ENCODE data around the gene DAO. TPM values are rescaled to one million over a fixed set of nuclear protein-coding genes. Genes with fewer than 3 reads are reported as not detected.

DAO gene
- total and polyA plus RNA-seq, 8 donors, result not detected

DNA sequence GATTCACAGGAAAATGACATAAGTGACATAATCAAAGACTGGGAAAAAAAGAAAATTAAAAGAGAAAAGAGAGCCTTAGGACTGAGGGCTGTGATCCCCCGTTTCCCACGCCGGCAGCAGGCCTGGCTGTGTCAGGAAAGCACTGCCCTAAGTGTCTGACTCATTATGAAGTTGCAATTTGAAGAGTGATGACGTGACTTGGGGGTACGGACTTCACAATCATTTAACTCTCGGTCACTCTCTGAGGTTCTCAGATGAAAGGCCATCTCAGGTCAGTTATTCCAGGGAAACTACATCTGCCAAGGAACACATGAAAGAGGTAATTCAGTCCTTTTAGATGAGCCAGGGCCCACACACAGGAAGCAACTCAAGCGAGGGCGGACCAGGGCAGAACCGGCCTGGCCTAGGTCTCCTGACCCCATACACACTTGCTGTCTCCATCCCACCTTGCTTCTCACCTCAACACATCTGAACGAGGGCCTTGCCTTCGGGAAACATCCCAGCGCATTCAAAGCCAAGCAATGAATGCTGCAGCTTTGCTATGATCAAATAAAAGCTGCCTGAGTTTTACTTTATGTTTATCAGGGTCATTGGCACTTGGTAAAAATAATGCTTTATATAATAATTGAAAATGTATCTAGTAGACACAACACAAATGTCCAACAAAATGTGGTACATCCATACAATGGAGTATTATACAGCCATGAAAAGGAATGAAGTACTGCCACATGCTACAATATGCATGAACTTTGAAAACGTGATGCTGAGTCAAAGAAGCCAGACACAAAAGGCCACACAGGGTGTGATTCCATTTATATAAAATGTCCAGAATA, 25.2 kb upstream of the DAO start:
- Histone ChIP-seq H3K9me3 (no peaks in the 10 kb centered on the region), H3K27me3 (no peaks in the 10 kb centered on the region), H3K36me3 (no peaks in the 10 kb centered on the region), H3K4me3 (peak overlapping the region in 1 of 2 donors; percentile 1), H3K27ac (peak overlapping the region; percentile 88 to 92), H3K4me1 (peaks cover 60 to 83% of the 10 kb centered on the region in 2 donors)
- TF ChIP-seq, protein P1, sequence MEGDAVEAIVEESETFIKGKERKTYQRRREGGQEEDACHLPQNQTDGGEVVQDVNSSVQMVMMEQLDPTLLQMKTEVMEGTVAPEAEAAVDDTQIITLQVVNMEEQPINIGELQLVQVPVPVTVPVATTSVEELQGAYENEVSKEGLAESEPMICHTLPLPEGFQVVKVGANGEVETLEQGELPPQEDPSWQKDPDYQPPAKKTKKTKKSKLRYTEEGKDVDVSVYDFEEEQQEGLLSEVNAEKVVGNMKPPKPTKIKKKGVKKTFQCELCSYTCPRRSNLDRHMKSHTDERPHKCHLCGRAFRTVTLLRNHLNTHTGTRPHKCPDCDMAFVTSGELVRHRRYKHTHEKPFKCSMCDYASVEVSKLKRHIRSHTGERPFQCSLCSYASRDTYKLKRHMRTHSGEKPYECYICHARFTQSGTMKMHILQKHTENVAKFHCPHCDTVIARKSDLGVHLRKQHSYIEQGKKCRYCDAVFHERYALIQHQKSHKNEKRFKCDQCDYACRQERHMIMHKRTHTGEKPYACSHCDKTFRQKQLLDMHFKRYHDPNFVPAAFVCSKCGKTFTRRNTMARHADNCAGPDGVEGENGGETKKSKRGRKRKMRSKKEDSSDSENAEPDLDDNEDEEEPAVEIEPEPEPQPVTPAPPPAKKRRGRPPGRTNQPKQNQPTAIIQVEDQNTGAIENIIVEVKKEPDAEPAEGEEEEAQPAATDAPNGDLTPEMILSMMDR (IDR thresholded peaks at IDR 0.05), result no peak
- DNase-seq, result peak in 2 of 4 donors; percentile 63 to 84
- ATAC-seq, result peak; percentile 45
- intact Hi-C loops (cut with DNase I), result no loop called here

DNA sequence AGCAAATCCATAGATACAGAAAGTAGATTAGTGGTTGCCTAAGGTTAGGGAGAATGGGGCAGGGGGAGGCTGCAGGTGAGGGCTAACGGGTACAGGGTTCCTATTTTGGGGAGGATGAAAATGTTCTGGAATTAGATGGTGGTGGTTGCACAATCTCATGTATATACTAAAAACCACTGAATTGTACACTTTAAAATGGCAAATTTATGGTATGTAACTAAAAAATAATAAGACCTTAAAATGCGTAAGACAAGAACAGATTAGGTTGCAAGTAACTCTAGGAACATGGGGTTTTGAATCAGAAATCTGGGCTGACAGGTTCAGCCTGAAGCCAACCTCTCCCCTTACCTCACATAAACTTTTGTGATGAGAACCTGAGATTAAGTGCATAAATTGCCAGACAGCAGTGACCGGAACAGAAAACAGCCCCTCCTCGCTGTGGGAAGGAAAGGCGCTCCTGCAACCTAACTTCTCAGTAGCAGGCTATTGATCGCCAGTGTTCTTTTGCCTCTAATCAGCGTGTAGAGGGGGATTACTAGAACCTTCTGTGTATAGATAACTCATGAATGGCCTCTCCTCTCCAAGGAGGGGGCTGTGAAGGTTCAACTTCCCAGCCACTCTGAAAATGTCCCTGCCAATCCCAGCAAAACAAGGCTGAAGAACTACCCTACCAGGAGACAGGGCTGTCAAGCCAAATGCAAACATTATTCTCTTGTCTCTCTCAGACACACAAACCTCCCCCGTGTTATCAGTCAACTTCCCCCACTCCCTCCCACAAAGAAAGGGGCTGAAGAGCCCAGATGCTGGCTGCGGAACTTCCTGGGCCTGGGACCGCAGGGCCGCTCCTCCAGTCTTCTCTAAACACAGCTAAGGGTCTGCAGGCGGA, 24.4 kb upstream of the DAO start:
- H3K9me3 ChIP-seq, result no peaks in the 10 kb centered on the region
- H3K27me3 ChIP-seq, result no peaks in the 10 kb centered on the region
- no peak for ATAC-seq
- H3K4me1 ChIP-seq, result peaks cover 60 to 87% of the 10 kb centered on the region in 2 donors
- H3K27ac ChIP-seq, result peak overlapping the region; percentile 88 to 92
- no peak for DNase-seq
- H3K4me3 ChIP-seq, result peak overlapping the region; percentile 54 to 82
- intact Hi-C loops (cut with DNase I), result no loop called here
- no peaks in the 10 kb centered on the region for H3K36me3 ChIP-seq
- TF ChIP-seq, protein P1 (IDR thresholded peaks at IDR 0.05), result no peak

DNA sequence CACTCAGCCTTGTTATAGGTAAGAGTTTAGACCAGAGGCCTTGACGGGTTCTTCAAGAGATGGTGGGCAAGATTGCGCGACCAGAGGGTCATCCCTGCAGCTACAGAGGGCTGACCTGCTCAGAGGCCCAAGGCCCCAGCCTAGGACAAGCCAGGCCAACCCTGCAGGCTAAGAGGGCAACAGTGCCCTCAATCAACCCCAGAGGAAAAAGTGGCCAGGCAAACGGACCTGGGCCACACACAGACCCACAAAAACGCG, 23.8 kb upstream of the DAO start:
- intact Hi-C loops (cut with DNase I), result no loop called here
- H3K27ac ChIP-seq, result peak overlapping the region; percentile 88 to 92
- peaks cover 57 to 87% of the 10 kb centered on the region in 2 donors for H3K4me1 ChIP-seq
- no peaks in the 10 kb centered on the region for H3K9me3 ChIP-seq
- no peaks in the 10 kb centered on the region for H3K36me3 ChIP-seq
- ATAC-seq, result no peak
- peak overlapping the region; percentile 54 to 82 for H3K4me3 ChIP-seq
- TF ChIP-seq, protein P1 (IDR thresholded peaks at IDR 0.05), result no peak
- no peak for DNase-seq
- no peaks in the 10 kb centered on the region for H3K27me3 ChIP-seq

DNA sequence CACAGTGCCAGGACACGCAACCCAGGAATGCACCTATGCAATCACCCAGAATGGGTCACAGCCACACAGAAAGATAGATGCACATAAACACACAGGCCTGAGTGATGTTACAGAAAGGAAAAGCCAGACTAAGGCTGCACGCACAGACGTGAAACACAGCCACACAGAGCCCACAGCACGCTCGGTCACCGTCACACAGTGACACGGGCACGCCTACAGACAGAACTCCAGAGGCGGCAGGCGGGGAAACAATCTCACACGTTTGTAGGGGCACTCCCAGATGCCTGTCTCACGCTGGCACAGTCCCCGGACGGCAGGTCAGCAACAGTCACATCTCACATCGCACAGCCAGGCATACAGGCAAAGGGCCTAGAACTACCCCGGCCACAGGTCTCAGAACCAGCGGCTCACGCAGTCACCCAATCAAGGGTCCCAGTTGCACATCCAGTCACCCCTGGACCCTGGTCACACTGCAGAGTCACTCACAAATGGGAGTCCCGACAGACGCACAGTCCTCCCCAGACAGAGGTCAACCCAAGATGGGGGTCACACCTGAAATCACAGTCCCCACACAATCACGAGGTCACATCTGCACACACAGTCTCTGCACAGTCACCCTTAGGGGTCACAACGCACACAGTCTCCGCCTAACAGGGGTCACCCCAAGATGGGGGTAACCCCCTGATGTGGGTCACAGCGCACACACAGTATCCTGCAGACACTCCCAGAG, 23.3 kb upstream of the DAO start:
- Histone ChIP-seq H3K9me3 (no peaks in the 10 kb centered on the region), H3K27ac (peak overlapping the region; percentile 88 to 92), H3K4me3 (peak overlapping the region; percentile 54 to 82), H3K4me1 (peaks cover 52 to 87% of the 10 kb centered on the region in 2 donors), H3K27me3 (no peaks in the 10 kb centered on the region), H3K36me3 (no peaks in the 10 kb centered on the region)
- ATAC-seq, result peak; percentile 50
- peak in 3 of 4 donors; percentile 34 to 86 (median 80) for DNase-seq
- TF ChIP-seq, protein P1 (IDR thresholded peaks at IDR 0.05), result no peak
- intact Hi-C loops (cut with DNase I), result no loop called here

DNA sequence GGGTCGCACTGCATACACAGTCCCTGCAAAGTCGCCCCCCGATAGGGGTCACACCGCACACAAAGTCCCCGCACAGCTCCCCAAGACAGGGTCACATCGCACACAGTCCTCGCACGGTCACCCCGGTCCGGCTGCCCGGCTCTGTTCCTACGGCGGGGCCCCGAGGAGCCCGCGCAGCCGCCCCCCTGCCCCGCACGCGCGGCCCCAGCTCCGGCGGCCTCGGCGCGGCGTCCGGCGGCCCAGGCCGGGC, 22.8 kb upstream of the DAO start:
- ATAC-seq, result peak; percentile 1
- Histone ChIP-seq H3K9me3 (no peaks in the 10 kb centered on the region), H3K36me3 (no peaks in the 10 kb centered on the region), H3K27ac (peak overlapping the region; percentile 88 to 92), H3K27me3 (no peaks in the 10 kb centered on the region), H3K4me1 (peaks cover 48 to 87% of the 10 kb centered on the region in 2 donors), H3K4me3 (peak overlapping the region; percentile 54 to 82)
- peak in 1 of 4 donors; percentile 76 for DNase-seq
- TF ChIP-seq, protein P1 (IDR thresholded peaks at IDR 0.05), result no peak
- intact Hi-C loops (cut with DNase I), result no loop called here

Data from left lung (tissue), 10 donors.